GM19240 (cell line): Measurements from ENCODE around the gene CACNG4.
"Not testable (repeated sequence)": the region's sequence is repeated elsewhere in the genome, so short reads cannot be mapped to it uniquely, and the experiment has no call there.

ENCODE experiments used
- DNase-seq: peaks from one replicate; pipeline ENCODE4 v3.0.0; 2011; ENCODE audit warnings: low spot score; ENCODE audit not compliant: insufficient read length

The CACNG4 gene

GRCh38 chr17:67016039-67016762 lies 51.7 kb downstream of the CACNG4 start:
- no peak for DNase-seq

DNA sequence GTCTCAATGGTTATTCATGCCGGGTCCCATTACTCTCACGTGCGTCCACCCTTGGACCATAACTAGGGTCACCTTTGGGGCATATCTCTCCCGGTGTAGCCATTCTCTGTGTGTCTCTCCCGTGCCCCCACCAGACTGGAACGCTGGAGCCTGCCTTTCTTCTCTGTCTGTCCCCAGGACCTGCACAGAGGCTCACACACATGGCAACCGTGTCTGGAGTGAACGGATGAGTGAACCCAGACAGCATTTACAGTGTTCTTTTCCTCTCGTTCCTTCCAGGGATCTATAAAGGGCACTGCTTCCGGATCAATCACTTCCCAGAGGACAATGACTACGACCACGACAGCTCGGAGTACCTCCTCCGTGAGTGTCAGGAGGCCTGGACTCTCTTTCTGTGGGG lies 53.4 kb downstream of the CACNG4 start:
- DNase-seq, result no peak

DNA sequence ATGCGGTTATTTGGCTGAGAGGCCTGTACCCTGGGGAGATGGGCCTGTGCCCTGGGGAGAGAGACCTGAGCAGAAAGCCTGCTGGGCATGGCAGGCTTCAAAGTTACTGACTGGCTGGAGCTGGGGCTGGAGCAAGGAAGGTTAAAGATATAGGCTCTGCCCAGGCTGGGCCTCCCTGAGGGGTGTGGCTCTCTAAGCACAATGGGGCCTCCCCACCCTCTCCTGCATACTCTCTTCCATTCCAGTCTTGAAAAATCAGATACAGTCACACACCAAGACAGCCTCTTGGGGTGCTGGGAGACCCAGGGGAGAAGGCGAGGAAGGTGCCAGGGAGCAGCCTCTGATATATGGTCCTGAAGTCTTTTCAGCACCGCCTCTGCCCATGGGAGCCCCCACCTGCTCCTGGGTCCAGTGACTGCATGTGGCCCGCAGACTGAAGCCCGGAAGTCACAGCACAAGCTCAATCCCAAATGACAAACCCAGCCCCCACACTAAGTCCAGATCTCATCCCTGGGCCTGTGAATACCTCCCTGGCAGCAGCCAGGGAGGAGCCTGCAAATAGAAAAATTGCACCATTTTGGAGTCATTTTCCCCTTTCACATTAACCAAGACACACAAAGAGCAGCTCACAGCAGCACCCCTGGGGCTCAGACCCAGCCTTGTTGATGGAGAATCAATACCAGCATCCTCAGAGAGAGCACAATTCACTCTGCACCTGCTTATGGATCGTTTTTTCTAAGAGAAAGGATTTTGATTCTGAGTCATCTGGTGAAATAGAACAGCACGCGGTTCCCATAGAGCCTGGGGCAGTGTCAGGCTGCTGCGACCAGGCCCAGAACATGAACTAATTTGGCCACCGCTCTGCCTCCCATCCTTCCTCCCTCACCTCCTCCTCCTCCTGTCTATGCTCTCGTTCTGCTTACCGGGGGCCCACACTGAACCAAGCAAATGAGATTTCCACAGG lies 54.2 kb downstream of the CACNG4 start:
- no peak for DNase-seq

DNA sequence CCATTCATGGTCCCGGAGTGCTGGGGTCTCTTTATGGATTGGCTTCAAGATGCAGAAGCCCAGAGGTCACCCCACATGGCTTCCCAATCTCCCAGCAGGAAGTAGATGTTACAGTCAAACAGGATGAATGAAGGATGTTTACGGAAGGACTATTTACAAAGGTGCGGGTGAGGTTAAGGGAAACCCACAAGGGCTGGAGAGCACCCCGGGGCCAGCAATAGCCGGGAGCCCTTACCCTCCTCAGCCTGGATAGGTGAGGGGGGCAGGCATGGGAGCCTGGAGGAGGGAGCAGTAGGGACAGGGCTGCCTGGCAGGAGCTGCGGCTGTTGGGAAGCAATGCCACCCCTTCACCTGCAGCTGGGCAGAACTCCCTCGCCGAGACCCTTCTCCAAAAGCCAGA lies 55.3 kb downstream of the CACNG4 start:
- DNase-seq, result no peak

DNA sequence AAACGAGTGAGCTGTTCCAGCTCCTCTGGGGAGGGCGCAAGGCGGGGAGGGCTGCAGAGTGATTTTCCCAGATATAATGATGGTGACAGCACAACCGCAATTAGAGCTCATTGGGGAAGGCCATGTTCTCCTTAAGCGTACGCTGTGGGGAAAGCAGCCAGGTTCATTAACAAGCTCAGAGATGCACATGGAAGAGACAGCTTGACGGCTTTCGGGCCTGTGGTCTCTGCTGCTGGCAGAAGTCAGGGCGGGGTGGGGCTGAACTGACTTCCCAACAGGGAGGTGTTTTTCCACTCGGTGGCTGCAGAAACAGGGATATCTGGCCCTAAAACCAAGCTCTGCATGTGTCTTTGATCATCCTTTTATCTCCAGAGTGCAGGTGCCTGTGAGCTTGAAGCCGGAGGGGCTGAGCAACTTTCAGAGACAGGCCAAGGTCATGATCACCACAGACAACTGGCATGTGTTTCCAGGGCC lies 55.8 kb downstream of the CACNG4 start:
- DNase-seq, result no peak

GRCh38 chr17:67021196-67021595 lies 56.7 kb downstream of the CACNG4 start:
- no peak for DNase-seq

- no peak for DNase-seq
These were observed 57.4 kb downstream of the CACNG4 start for GRCh38 chr17:67021743-67022450.

- no peak for DNase-seq
These were observed 57.9 kb downstream of the CACNG4 start for GRCh38 chr17:67022451-67022810.

GRCh38 chr17:67024736-67025135 lies 60.2 kb downstream of the CACNG4 start:
- DNase-seq, result no peak

- no peak for DNase-seq
These were observed 60.8 kb downstream of the CACNG4 start for GRCh38 chr17:67025216-67025792.

GRCh38 chr17:67026341-67026740 lies 61.8 kb downstream of the CACNG4 start:
- no peak for DNase-seq

DNA sequence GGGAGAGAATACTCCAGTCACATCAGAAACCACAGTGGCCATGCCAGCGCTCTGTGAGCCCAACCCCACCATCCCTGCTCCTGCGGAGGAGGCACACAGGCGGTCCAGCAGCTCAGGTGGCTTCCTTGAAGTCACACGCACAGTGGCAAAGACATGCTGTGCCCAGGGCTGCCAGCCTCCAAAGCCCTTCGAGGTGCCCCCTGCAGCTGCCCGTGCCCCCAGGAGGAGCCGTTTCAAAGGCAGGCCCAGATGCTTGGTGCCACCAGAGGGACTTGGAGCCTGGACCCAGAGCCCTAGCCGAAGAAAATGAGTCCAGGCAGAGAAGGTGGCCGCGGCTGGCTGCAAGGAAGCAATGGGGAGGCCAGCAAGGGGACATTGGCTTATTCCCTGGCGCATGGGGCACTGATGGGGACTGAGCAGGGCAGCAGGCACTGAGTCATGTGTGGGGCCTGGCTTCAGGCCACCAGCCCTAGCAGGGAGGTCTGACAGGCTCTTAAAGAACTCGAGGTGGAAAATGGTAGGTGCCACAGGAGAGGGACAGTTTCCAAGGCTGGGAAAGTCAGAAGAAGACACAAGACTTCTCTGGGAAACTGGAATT lies 62.6 kb downstream of the CACNG4 start:
- DNase-seq, result no peak

GRCh38 chr17:67030641-67031040 lies 66.1 kb downstream of the CACNG4 start:
- no peak for DNase-seq

GRCh38 chr17:67032382-67032781 lies 67.9 kb downstream of the CACNG4 start:
- DNase-seq, result no peak

- DNase-seq, result no peak
These were observed 68.5 kb downstream of the CACNG4 start for GRCh38 chr17:67032985-67033384.

GRCh38 chr17:67033613-67034012 lies 69.1 kb downstream of the CACNG4 start:
- DNase-seq, result no peak

DNA sequence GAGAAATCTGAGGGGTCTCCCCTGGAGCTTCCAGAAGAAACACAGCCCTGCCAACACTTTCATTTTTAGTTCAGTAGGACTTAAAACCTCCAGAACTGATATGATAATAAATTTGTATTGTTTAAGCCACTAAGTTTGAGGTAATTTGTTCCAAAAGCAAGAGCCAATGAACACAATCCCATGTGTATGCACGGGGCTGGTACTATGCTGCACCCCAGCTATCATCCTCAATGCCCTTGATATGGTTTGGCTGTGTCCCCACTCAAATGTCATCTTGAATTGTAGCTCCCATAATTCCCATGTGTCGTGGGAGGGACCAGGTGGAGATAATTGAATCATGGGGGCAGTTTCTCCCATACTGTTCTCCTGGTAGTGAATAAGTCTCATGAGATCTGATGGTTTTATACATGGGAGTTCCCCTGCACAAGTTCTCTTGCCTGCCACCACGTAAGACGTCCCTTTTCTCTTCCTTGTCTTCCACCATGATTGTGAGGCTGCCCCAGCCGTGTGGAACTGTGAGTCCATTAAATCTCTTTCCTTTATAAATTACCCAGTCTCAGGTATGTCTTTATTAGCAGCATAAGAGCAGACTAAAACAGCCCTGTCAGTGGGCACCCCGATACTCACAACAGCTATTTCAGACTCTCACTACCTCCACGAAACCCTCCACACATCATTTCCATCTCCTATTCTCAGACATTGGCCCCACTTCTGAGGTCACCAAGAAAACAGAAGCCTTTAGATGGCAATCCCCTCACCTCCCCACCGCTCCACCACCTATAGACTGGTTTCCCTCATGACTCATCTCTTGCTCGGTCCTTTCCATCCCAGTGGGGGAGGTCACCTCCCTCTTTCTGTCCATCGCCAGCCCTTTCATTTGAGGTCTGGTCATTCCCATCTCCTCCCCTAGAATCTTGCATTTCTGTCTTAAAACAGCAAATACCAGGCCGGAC lies 70.9 kb downstream of the CACNG4 start:
- peak; percentile 35 for DNase-seq

GRCh38 chr17:67038861-67039365 lies 74.4 kb downstream of the CACNG4 start:
- DNase-seq, result no peak

GRCh38 chr17:67040652-67041051 lies 76.1 kb downstream of the CACNG4 start:
- no peak for DNase-seq

- DNase-seq, result not testable (repeated sequence)
These were observed 76.6 kb downstream of the CACNG4 start for GRCh38 chr17:67041119-67041518.
